SK-N-SH treated with all-trans-retinoic acid at 6 μM for 48 hours (cell line): ENCODE measurements around the gene HIVEP2.

Experiments
- ATAC-seq: fragments of 200-7000 bp; cut with Tn5 transposase; 3 replicates; pipeline ENCODE4 v1.9.1; 2020; ENCODE audit warnings: mild to moderate bottlenecking, moderate library complexity
- ARNTL ChIP-seq: fragments of 450-650 bp; formaldehyde crosslinking; IDR thresholded peaks from 2 replicates; pipeline ENCODE4 v1.5.0; 2020; ENCODE audit warnings: low read depth, mild to moderate bottlenecking, moderate library complexity, borderline replicate concordance
- CSDC2 ChIP-seq: fragments of 250-450 bp; sonication (Bioruptor Pico); IDR thresholded peaks from 2 replicates; pipeline ENCODE4 v1.5.0; 2020; ENCODE audit warnings: mild to moderate bottlenecking, moderate library complexity
- ESRRG ChIP-seq: fragments of 250-450 bp; sonication (Bioruptor Pico); IDR thresholded peaks from 2 replicates; pipeline ENCODE4 v1.6.1; 2021; ENCODE audit warnings: mild to moderate bottlenecking
- GLIS3 ChIP-seq: fragments of 250-450 bp; sonication (Bioruptor Pico); IDR thresholded peaks from 2 replicates; pipeline ENCODE4 v1.5.0; 2020; ENCODE audit warnings: mild to moderate bottlenecking, moderate library complexity
- ISL1 ChIP-seq: fragments of 250-450 bp; sonication (Bioruptor Pico); IDR thresholded peaks from 2 replicates; pipeline ENCODE4 v2.1.2; 2022; ENCODE audit warnings: mild to moderate bottlenecking, moderate library complexity
- OSR1 ChIP-seq: fragments of 250-450 bp; sonication (Bioruptor Pico); IDR thresholded peaks from 2 replicates; pipeline ENCODE4 v1.8.0; 2022; ENCODE audit warnings: moderate library complexity, mild to moderate bottlenecking, inconsistent platforms
- PPARA ChIP-seq: fragments of 250-450 bp; sonication (Bioruptor Pico); IDR thresholded peaks from 2 replicates; pipeline ENCODE4 v1.5.0; 2020; ENCODE audit warnings: mild to moderate bottlenecking, borderline replicate concordance
- RARB ChIP-seq: fragments of 250-450 bp; sonication (Bioruptor Pico); IDR thresholded peaks from 2 replicates; pipeline ENCODE4 v1.8.0; 2021; ENCODE audit warnings: mild to moderate bottlenecking, moderate library complexity
- SNAI2 ChIP-seq: fragments of 250-450 bp; sonication (Bioruptor Pico); IDR thresholded peaks from 2 replicates; pipeline ENCODE4 v1.5.0; 2020; ENCODE audit warnings: mild to moderate bottlenecking, moderate library complexity
- TCF4 ChIP-seq: fragments of 250-450 bp; sonication (Bioruptor Pico); IDR thresholded peaks from 2 replicates; pipeline ENCODE4 v1.8.0; 2021; ENCODE audit warnings: mild to moderate bottlenecking, moderate library complexity, borderline replicate concordance
- TOX ChIP-seq: fragments of 250-450 bp; sonication (Bioruptor Pico); IDR thresholded peaks from 2 replicates; pipeline ENCODE4 v1.8.0; 2021; ENCODE audit warnings: mild to moderate bottlenecking, moderate library complexity, borderline replicate concordance
- ZC3H10 ChIP-seq: fragments of 250-450 bp; sonication (Bioruptor Pico); IDR thresholded peaks from 2 replicates; pipeline ENCODE4 v1.5.1; 2021; ENCODE audit warnings: mild to moderate bottlenecking, moderate library complexity
- ZFP3 ChIP-seq: fragments of 250-450 bp; sonication (Bioruptor Pico); IDR thresholded peaks from 2 replicates; pipeline ENCODE4 v1.5.0; 2020; ENCODE audit warnings: mild to moderate bottlenecking, moderate library complexity
- ZNF565 ChIP-seq: fragments of 450-650 bp; formaldehyde crosslinking; conservative IDR thresholded peaks from 2 replicates; pipeline ENCODE4 v1.5.0; 2020; ENCODE audit warnings: low read depth, mild to moderate bottlenecking, moderate library complexity
- ZNF70 ChIP-seq: fragments of 450-650 bp; formaldehyde crosslinking; IDR thresholded peaks from 2 replicates; pipeline ENCODE4 v1.5.0; 2020; ENCODE audit warnings: mild to moderate bottlenecking, moderate library complexity
- ZNF8 ChIP-seq: fragments of 450-650 bp; formaldehyde crosslinking; IDR thresholded peaks from 2 replicates; pipeline ENCODE4 v1.5.0; 2020; ENCODE audit warnings: mild to moderate bottlenecking, moderate library complexity
- TF ChIP-seq, protein P1 (sequence below): fragments of 250-450 bp; sonication (Bioruptor Pico); IDR thresholded peaks from 2 replicates; pipeline ENCODE4 v1.5.0; 2020; ENCODE audit warnings: mild to moderate bottlenecking, moderate library complexity
- TF ChIP-seq, protein P2 (sequence below): fragments of 250-450 bp; sonication (Bioruptor Pico); IDR thresholded peaks from 2 replicates; pipeline ENCODE4 v1.5.1; 2021; ENCODE audit warnings: mild to moderate bottlenecking, moderate library complexity
- TF ChIP-seq, protein P3 (sequence below): fragments of 250-450 bp; sonication (Bioruptor Pico); IDR thresholded peaks from 2 replicates; pipeline ENCODE4 v1.8.0; 2021; ENCODE audit warnings: low read depth, mild to moderate bottlenecking, moderate library complexity, borderline replicate concordance
- TF ChIP-seq, protein P4 (sequence below): fragments of 250-450 bp; sonication (Bioruptor Pico); IDR thresholded peaks from 2 replicates; pipeline ENCODE4 v1.8.0; 2020; ENCODE audit warnings: mild to moderate bottlenecking, moderate library complexity, borderline replicate concordance

The HIVEP2 gene

DNA sequence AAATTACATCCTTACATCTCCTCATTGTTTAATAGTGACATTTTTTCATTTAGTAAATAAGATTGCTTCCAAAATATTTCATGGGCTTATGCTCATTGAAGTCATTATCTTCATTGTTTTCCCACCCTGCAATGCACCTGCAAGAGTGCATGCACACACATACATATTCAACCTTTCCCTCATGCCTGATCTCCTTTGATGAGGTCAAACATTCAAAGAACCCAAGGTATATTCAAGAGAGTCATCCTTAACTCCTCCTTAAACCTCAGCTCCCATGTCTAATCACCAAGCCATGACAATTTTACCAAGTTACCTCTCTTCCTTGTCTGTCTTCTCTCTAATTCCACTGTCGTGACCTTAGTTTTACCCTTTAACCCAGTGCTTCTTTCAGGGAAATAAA is 56.5 kb downstream of the HIVEP2 start:
- TF ChIP-seq PPARA (CRISPR knock-in tag) (no peak), TOX (CRISPR knock-in tag) (no peak)
- no peak for ATAC-seq

DNA sequence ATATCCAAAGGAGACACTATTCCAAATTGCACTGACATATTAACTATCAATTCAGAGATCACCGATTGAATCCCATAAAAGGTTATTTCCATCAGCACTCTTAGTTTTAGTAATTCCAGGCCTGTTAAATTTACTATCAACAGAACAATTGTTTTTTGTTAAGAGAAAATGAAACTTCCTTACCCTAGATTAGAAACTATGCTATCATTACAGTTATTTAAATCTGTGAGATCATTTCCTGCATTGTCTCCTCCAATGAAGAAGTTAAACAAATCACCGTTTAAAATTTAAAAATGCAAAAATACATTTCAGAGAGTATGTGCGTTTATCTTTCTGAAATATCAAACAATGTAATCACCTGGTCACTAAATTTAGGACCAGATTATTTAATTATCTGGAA is 57.5 kb downstream of the HIVEP2 start:
- no peak for ATAC-seq
- TF ChIP-seq ISL1 (CRISPR knock-in tag) (no peak), OSR1 (CRISPR knock-in tag) (no peak), SNAI2 (CRISPR knock-in tag) (no peak), TOX (CRISPR knock-in tag) (no peak), ZNF8 (CRISPR knock-in tag) (no peak), ZFP3 (CRISPR knock-in tag) (no peak), ZC3H10 (CRISPR knock-in tag) (no peak), GLIS3 (CRISPR knock-in tag) (no peak), CSDC2 (CRISPR knock-in tag) (no peak), PPARA (CRISPR knock-in tag) (no peak), ZNF70 (no peak), TCF4 (CRISPR knock-in tag) (no peak), ZNF565 (no peak), RARB (CRISPR knock-in tag) (no peak)
- TF ChIP-seq, protein P1, sequence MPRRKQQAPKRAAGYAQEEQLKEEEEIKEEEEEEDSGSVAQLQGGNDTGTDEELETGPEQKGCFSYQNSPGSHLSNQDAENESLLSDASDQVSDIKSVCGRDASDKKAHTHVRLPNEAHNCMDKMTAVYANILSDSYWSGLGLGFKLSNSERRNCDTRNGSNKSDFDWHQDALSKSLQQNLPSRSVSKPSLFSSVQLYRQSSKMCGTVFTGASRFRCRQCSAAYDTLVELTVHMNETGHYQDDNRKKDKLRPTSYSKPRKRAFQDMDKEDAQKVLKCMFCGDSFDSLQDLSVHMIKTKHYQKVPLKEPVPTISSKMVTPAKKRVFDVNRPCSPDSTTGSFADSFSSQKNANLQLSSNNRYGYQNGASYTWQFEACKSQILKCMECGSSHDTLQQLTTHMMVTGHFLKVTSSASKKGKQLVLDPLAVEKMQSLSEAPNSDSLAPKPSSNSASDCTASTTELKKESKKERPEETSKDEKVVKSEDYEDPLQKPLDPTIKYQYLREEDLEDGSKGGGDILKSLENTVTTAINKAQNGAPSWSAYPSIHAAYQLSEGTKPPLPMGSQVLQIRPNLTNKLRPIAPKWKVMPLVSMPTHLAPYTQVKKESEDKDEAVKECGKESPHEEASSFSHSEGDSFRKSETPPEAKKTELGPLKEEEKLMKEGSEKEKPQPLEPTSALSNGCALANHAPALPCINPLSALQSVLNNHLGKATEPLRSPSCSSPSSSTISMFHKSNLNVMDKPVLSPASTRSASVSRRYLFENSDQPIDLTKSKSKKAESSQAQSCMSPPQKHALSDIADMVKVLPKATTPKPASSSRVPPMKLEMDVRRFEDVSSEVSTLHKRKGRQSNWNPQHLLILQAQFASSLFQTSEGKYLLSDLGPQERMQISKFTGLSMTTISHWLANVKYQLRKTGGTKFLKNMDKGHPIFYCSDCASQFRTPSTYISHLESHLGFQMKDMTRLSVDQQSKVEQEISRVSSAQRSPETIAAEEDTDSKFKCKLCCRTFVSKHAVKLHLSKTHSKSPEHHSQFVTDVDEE (CRISPR knock-in tag): no peak
- TF ChIP-seq, protein P2, sequence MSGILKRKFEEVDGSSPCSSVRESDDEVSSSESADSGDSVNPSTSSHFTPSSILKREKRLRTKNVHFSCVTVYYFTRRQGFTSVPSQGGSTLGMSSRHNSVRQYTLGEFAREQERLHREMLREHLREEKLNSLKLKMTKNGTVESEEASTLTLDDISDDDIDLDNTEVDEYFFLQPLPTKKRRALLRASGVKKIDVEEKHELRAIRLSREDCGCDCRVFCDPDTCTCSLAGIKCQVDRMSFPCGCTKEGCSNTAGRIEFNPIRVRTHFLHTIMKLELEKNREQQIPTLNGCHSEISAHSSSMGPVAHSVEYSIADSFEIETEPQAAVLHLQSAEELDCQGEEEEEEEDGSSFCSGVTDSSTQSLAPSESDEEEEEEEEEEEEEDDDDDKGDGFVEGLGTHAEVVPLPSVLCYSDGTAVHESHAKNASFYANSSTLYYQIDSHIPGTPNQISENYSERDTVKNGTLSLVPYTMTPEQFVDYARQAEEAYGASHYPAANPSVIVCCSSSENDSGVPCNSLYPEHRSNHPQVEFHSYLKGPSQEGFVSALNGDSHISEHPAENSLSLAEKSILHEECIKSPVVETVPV (CRISPR knock-in tag): no peak
- TF ChIP-seq, protein P3, sequence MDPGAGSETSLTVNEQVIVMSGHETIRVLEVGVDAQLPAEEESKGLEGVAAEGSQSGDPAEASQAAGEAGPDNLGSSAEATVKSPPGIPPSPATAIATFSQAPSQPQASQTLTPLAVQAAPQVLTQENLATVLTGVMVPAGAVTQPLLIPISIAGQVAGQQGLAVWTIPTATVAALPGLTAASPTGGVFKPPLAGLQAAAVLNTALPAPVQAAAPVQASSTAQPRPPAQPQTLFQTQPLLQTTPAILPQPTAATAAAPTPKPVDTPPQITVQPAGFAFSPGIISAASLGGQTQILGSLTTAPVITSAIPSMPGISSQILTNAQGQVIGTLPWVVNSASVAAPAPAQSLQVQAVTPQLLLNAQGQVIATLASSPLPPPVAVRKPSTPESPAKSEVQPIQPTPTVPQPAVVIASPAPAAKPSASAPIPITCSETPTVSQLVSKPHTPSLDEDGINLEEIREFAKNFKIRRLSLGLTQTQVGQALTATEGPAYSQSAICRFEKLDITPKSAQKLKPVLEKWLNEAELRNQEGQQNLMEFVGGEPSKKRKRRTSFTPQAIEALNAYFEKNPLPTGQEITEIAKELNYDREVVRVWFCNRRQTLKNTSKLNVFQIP (CRISPR knock-in tag): no peak
- TF ChIP-seq, protein P4, sequence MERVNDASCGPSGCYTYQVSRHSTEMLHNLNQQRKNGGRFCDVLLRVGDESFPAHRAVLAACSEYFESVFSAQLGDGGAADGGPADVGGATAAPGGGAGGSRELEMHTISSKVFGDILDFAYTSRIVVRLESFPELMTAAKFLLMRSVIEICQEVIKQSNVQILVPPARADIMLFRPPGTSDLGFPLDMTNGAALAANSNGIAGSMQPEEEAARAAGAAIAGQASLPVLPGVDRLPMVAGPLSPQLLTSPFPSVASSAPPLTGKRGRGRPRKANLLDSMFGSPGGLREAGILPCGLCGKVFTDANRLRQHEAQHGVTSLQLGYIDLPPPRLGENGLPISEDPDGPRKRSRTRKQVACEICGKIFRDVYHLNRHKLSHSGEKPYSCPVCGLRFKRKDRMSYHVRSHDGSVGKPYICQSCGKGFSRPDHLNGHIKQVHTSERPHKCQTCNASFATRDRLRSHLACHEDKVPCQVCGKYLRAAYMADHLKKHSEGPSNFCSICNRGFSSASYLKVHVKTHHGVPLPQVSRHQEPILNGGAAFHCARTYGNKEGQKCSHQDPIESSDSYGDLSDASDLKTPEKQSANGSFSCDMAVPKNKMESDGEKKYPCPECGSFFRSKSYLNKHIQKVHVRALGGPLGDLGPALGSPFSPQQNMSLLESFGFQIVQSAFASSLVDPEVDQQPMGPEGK (CRISPR knock-in tag): no peak
- TF ChIP-seq, all 23 proteins: peak for 0

DNA sequence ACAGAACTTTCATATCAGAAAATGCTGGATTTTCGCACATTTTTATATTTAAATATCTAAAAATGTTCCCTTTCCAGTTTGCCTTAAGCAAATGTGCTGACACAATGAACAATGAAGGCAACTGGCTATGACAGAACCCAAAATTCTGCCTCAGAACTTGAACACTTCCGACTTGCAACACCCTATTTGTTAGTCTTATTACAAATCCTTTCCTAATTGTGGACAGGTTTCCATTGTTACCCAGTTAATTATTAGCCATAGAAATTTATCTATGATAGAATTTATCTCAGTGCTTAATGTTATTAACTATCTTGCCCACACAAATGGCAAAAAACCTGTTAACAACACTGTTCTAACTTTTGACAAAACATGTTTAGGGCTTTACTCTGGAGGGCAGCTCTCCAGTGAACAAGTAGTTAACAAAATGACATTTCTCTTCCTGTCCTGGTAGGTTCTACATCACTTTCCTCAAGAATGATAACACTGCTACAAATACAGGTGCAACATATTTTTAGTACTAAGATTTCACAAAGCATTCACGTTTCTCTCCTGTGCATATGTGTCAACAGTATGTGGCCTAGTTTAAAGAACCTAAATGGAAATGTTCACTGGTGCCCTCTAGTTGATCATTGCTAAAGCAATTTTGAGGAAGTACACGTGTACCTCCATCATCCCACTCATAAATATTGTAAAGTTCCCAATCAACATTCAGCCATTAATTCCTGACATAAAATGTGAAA is 58.4 kb downstream of the HIVEP2 start:
- ATAC-seq: peak; percentile 52
- no peak for TF ChIP-seq ESRRG (CRISPR knock-in tag)

DNA sequence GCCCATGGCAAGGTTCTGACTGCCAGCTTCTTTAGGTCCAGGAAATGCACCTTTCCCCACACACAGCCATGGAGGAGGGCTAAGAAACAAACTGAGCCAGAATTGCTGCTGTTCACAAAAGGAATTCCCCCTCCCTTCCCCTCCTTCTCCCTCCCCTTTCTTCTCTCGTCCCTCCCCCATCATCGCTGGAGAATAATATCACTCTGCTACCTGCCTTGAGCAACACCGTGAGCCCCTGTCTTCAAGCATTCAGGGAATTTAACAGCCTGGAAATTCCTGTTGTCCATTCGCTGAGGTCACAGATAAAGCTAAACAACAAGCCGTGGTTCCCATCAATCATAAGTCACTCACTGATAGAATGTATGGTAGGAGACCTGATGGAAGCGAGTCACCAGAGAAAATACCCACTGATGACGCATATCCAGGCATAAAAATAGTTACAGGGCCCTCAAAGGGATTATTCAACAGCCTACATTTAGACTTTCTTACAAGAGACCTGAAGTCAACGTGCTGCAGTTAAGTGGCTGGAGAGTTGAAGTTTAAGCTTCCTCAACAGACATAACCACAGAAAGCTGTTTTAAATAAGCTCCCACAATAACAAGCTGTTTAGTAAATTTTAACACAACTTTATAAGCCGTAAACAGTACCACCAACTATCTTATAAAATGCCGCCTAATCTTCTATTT is 59.7 kb downstream of the HIVEP2 start:
- ATAC-seq: peak; percentile 91
- TF ChIP-seq, protein P1 (CRISPR knock-in tag): no peak
- TF ChIP-seq, protein P2 (CRISPR knock-in tag): no peak
- TF ChIP-seq, protein P4 (CRISPR knock-in tag): no peak
- TF ChIP-seq TCF4 (CRISPR knock-in tag) (no peak), CSDC2 (CRISPR knock-in tag) (no peak), ARNTL (CRISPR knock-in tag) (no peak), TOX (CRISPR knock-in tag) (peak; percentile 48; the same call in 1 of the 2 replicates)
